NCI-H2227 (cell line): ENCODE results near the gene CCNL2.

Source experiments
- DNase-seq: peaks from one replicate; lab custom pipeline; 2025; ENCODE audit not compliant: unreplicated experiment; lab: John Stamatoyannopoulos, UW

The CCNL2 gene

GRCh38 chr1:1357871-1358432, 41.2 kb downstream of the CCNL2 start:
- DNase-seq, result no peak

- no peak for DNase-seq
These were observed 42.2 kb downstream of the CCNL2 start for GRCh38 chr1:1356796-1357401.

GRCh38 chr1:1356166-1356795, 42.9 kb downstream of the CCNL2 start:
- no peak for DNase-seq

DNA sequence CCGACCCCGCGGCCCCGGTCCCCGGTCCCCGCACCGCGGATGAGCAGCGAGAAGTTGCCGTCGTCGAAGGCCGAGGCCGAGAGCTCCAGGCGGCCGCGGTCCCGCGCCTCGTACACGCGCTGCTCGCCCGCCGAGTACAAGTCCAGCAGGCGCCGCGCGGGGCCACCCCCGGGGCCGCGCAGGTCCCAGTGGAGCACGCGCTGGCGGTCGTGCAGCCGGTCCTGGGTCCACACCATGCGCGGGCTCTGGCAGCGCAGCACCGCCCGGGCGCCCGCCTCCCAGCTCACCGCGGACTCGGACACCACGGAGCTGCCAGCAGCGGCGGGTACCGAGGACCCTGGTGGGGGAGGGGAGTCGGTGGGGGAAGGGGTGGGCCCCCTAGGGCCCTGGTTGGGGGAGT, 43.7 kb downstream of the CCNL2 start:
- peak; percentile 67 for DNase-seq

GRCh38 chr1:1354271-1355247, 44.6 kb downstream of the CCNL2 start:
- no peak for DNase-seq

DNA sequence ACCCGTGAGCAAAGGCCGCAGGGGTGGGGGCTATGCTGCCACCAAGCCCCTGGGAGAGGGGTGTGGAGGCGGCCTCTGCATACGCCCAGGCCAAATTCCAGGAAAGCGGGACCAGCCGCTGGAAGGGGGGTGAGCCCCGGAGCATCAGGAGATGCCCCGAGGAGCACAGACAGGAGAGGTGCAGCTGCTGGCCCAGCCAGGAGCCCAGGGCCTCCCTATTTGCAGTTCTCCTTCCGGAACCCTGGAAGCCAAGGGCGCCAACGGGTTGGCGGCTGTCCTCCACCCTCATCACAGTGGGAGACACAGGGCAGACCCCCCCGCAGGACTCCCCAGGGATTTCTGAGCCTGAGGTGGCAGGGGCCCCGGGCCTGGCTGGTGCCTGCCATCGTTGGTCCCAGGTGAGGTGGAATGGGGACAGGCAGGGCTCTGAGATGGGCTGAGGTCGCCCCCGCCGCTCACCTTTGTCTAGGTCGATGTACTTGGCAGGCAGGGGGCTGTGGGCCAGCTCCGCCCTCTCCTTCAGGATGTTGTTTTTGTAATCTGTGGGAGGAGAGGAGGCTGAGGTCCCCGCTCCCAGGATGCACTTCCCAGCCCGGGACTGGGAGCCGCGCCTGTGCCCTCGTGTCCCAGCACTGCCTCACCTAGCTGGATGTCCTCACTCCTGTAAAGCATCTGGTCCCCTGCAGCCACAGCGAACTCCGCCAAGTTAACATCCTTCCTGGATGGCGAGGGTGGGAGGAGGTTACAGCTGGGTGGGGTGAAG, 45.6 kb downstream of the CCNL2 start:
- no peak for DNase-seq

DNA sequence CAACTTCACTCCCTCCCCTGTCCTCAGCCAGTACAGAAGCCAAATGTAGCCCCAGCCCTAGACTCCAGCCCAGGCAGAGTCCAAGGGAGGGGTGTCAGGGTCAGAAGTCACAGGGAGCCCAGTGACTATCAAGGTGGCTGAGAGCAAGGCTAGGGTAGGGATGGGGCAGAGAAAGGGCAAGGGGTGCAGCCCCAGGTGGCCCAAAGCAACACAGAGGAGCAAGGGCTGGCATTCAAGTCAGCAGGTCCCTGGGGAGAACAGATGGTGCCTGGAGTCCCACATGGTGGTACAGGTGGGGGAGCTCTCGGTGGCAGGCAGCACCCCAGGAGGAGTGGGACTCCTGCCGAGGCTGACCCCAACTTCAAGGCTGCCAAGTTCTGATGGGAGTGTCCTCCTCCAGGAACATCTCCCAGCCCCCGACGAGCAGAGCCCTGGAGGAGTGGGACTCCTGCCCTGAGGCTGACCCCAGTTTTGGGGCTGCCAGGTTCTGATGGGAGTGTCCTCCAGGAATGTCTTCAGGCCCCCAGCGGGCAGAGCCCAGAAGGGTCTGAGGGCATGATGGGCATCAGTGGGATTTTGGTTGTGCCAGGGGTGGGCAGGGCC, 46.2 kb downstream of the CCNL2 start:
- DNase-seq, result no peak

- no peak for DNase-seq
These were observed 47.4 kb downstream of the CCNL2 start for GRCh38 chr1:1351511-1352427.

DNA sequence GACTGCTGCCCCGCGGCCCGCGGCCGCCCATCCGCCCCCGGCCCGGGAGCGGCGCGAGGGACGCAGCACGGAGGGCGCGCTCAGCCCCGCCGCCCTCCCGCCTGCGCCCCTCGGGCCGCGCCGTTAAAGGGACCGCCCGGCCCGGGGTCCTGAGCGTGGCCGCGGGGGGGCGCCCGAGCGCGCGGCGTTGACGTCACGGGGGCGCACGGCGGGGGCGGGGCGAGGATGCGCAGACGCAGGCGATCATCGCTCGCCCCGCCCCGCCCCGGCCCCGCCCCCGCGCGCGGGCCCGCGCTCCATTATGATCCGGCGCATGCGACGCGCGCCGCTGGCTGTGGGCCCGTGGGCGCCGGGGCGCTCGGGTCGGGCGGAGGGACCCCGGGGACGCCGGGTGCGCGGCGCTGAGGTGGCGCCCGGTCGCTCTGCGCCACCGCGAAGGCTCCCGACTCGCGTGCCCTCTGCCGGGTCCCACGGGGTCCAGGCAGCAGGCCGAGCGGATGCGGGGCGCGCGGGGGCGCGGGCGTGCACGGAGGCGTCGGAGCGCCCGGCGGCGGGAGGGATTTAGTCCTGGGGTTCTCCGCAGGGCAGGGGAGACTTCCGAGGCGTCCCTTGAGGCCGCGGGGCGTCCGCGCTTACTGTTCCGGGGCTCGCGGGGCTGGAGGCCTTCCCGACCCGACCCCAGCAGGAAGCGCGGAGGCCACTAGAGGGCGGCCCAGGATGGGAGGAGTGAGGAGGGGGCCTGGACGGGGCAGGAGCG, 49.7 kb downstream of the CCNL2 start, which contains the start of gene DVL1:
DVL1 (minus strand) TSS at position 163 of the 757 bp plus-strand sequence. CDS start 353 bp downstream, outside the sequence.
- DNase-seq, result peak; percentile 78

- peak; percentile 59 for DNase-seq
These were observed 50.5 kb downstream of the CCNL2 start for GRCh38 chr1:1348420-1349255.

- DNase-seq, result no peak
These were observed 51.3 kb downstream of the CCNL2 start for GRCh38 chr1:1347663-1348419.

- DNase-seq, result no peak
These were observed 52.0 kb downstream of the CCNL2 start for GRCh38 chr1:1347026-1347595.

- no peak for DNase-seq
These were observed 52.6 kb downstream of the CCNL2 start for GRCh38 chr1:1346501-1346890.

- no peak for DNase-seq
These were observed 53.2 kb downstream of the CCNL2 start for GRCh38 chr1:1345860-1346500.

DNA sequence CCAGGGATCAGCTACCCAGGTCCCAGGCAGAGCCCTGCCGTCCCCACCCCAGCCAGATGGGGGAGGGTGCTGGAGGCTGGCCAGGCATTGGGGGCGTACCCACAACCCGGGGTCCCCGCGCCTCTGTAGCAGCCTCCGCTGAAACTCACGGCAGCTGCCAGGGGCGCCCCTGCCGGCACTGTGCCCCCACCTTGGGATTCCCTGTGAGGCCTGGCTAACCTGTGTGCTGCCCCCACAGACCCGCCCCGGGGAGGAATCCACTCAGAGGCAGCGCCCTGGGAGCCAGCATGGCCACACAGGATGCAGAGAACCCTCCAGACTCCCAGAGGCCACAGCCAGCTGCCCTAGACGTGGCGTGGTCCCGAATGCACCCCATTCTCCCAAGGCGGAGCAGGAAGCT, 53.8 kb downstream of the CCNL2 start:
- DNase-seq, result no peak
